Ishikawa (cell line): ENCODE measurements around the gene PPP1R1C.

Experiments
- CEBPB ChIP-seq: IDR thresholded peaks from 2 replicates; pipeline ENCODE4 v1.6.1; 2012
- CREB1 ChIP-seq: IDR thresholded peaks from 2 replicates; pipeline ENCODE4 v1.6.1; 2012; ENCODE audit warnings: low read depth
- EGR1 ChIP-seq: IDR thresholded peaks from 2 replicates; pipeline ENCODE4 v1.6.1; 2012
- EP300 ChIP-seq: IDR thresholded peaks from 2 replicates; pipeline ENCODE4 v1.6.1; 2012; ENCODE audit warnings: borderline replicate concordance
- FOXM1 ChIP-seq: IDR thresholded peaks from 2 replicates; pipeline ENCODE4 v1.6.1; 2012; ENCODE audit warnings: low read depth, borderline replicate concordance
- NFIC ChIP-seq: IDR thresholded peaks from 2 replicates; pipeline ENCODE4 v1.6.1; 2012
- RAD21 ChIP-seq: IDR thresholded peaks from 2 replicates; pipeline ENCODE4 v1.6.1; 2012; ENCODE audit warnings: low read depth
- REST ChIP-seq: IDR thresholded peaks from 2 replicates; pipeline ENCODE4 v1.6.1; 2012; ENCODE audit warnings: low read depth, mild to moderate bottlenecking
- TAF1 ChIP-seq: IDR thresholded peaks from 2 replicates; pipeline ENCODE4 v1.6.1; 2012; ENCODE audit warnings: low read depth, mild to moderate bottlenecking
- TCF12 ChIP-seq: IDR thresholded peaks from 2 replicates; pipeline ENCODE4 v1.6.1; 2012; ENCODE audit warnings: low read depth
- TEAD4 ChIP-seq: IDR thresholded peaks from 2 replicates; pipeline ENCODE4 v1.6.1; 2012
- USF1 ChIP-seq: IDR thresholded peaks from 2 replicates; pipeline ENCODE4 v1.6.1; 2012
- YY1 ChIP-seq: IDR thresholded peaks from 2 replicates; pipeline ENCODE4 v1.6.1; 2012; ENCODE audit warnings: low read depth
- ZBTB7A ChIP-seq: IDR thresholded peaks from 2 replicates; pipeline ENCODE4 v1.6.1; 2012; ENCODE audit warnings: low read depth
- TF ChIP-seq, protein P1 (sequence below): IDR thresholded peaks from 2 replicates; pipeline ENCODE4 v1.6.1; 2012

Gene PPP1R1C

DNA sequence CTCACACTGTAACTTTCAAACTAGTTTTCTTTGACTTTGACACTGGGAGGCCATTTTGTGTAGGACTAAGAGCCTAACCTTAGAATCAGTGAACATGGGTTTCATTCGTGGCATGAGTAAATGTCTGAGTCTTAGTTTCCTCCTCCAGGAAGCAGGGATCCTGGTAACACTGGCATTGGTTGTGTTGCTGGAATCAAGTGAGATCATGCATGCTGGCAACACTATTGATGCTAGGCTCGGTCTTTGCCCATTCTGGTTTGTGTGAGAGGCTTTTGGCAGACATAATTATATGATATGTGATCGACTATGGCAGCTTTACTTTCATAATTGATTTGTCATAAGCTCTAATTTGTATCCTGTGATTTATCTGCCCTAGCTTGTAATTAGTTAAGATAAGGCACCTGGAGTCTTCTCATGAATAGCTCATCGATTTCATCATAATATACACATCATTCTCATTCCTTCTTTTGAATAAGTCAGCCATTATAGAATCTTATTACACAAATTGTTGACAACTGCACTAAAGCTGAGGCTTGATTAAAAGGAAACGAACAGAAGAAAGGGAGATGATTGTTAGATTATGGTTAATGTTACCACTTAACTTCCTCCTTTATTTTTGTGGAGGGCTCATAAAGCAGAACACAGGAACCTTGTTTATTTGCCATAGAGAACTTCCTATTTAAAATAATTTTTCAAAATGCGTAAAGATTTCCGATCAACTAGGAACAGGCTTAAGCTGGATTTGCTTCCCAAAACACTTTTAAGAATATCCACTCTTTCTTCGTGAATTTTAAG is 12.6 kb downstream of the PPP1R1C start:
- no peak for TF ChIP-seq EP300
- no peak for TF ChIP-seq USF1
- no peak for TF ChIP-seq TEAD4
- no peak for TF ChIP-seq REST
- TF ChIP-seq CEBPB = no peak
- TF ChIP-seq ZBTB7A = no peak
- no peak for TF ChIP-seq RAD21
- TF ChIP-seq TCF12 = no peak
- no peak for TF ChIP-seq NFIC
- TF ChIP-seq TAF1 = no peak
- no peak for TF ChIP-seq CREB1
- no peak for TF ChIP-seq FOXM1
- TF ChIP-seq EGR1 = no peak
- no peak for TF ChIP-seq YY1
- TF ChIP-seq, protein P1, sequence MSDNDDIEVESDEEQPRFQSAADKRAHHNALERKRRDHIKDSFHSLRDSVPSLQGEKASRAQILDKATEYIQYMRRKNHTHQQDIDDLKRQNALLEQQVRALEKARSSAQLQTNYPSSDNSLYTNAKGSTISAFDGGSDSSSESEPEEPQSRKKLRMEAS = no peak

- TF ChIP-seq ZBTB7A = no peak
- TF ChIP-seq TEAD4 = no peak
- no peak for TF ChIP-seq USF1
- TF ChIP-seq EP300 = no peak
- TF ChIP-seq RAD21 = no peak
- TF ChIP-seq YY1 = no peak
- no peak for TF ChIP-seq TAF1
- no peak for TF ChIP-seq CEBPB
- TF ChIP-seq REST = no peak
- no peak for TF ChIP-seq EGR1
- no peak for TF ChIP-seq TCF12
These were observed 13.4 kb downstream of the PPP1R1C start for GRCh38 chr2:181998891-181999654.

DNA sequence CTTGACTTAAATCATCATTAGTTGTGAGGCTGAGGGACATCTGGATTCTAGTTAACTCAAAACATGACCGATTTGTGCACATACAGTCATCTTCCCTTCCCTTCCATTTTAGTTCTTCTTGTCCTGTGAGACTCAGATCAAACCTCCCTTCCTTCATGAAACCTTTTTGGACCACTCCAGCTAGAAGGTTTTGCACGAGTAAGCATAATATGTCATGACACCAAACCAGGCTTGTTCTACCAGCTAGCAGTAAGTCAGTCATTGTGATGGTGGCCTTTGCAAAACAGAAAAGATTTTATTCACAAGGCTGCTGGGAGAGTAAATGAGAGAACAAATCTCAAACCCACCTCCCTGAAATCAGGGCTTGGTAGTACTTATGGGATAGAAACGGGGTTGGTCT is 14.3 kb downstream of the PPP1R1C start:
- TF ChIP-seq NFIC = no peak
- no peak for TF ChIP-seq TAF1

- TF ChIP-seq TAF1 = no peak
- TF ChIP-seq FOXM1 = no peak
- no peak for TF ChIP-seq EP300
- TF ChIP-seq, protein P1 = no peak
- TF ChIP-seq NFIC = no peak
- no peak for TF ChIP-seq USF1
- TF ChIP-seq EGR1 = no peak
- no peak for TF ChIP-seq CEBPB
- TF ChIP-seq TEAD4 = no peak
- no peak for TF ChIP-seq YY1
- TF ChIP-seq CREB1 = no peak
These were observed 19.4 kb downstream of the PPP1R1C start for GRCh38 chr2:182004945-182005520.
